ENCODE measurements around the gene ZNF43.
"Not testable (repeated sequence)": the region's sequence is repeated elsewhere in the genome, so short reads cannot be mapped to it uniquely, and the experiment has no call there.

ZNF43 gene

DNA sequence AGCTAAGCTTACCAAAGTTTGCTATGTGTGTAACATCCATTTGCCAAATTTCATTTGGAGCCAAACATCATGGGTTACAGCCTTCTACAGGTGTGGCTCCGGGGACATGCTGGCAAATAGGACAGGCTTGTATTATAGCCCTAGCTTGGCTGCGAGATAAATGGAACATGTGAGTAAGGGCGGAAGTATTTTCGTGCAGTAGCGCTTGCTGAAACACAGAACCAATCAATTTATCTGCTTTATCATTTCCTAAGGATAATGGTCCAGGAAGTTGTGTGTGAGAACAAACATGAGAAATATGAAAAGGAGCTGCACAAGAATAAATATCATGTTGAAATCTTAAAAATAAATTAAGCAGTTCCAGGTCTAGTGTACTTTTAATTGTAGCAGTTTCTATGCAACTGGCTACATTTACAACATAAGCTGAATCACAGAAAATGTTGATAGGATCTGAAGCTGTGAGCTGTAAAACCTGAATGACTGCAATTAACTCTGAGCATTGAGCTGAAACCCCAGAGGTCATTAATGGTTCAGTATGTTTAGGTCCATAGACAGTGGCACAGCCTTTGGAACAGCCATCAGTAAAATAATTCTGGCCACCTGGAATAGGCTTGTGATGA is 46.4 kb downstream of the ZNF43 start:
- DNase-seq, result no peak

GRCh38 chr19:21786936-21787335 is 49.0 kb downstream of the ZNF43 start:
- DNase-seq, result no peak

DNA sequence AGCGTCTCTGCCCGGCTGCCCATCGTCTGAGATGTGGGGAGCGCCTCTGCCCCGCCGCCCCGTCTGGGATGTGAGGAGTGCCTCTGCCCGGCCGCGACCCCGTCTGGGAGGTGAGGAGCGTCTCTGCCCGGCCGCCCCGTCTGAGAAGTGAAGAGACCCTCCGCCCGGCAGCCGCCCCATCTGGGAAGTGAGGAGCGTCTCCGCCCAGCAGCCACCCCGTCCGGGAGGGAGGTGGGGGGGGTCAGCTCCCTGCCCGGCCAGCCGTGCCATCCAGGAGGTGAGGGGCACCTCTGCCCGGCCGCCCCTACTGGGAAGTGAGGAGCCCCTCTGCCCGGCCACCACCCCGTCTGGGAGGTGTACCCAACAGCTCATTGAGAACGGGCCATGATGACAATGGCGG is 60.2 kb downstream of the ZNF43 start:
- not testable (repeated sequence) for DNase-seq

GRCh38 chr19:21767065-21767800 is 68.7 kb downstream of the ZNF43 start, which contains the start of gene ZNF100:
ZNF100 (minus strand) TSS chr19:21767579; CDS start chr19:21767429, 150 bp downstream.
- peak; percentile 77 for DNase-seq

DNA sequence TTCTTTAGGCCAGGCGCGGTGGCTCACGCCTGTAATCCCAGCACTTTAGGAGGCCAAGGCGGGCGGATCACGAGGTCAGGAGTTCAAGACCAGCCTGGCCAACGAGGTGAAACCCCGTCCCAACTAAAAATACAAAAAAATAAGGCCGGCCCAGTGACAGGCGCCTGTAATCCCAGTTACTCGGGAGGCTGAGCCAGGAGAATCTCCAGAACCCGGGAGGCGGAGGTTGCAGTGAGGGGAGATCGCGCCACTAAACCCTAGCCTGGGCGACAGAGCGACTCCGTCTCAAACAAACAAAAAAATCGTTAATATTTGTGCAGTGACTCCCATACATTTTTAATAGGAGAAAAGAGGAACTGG is 69.3 kb downstream of the ZNF43 start:
- DNase-seq, result not testable (repeated sequence)

DNA sequence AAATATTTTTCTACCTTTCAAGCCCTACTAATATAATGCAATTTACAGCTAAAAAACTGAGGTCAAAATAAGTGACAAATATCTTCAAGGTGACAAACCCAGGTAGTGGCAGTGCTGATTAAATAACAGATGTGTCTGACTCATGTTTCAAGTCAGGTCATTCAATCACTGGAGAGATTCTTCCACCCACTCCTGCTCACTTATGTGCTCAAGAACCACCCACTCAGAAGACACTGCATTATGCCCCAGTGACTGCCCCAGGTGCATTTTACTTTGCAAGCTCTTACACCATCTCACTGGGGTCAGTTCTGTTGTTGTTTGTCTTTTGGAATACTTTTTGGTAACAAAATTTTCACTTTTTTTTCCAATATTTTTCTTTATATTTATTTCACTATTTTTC is 70.8 kb downstream of the ZNF43 start:
- no peak for DNase-seq

GRCh38 chr19:21761547-21761946 is 74.4 kb downstream of the ZNF43 start:
- not testable (repeated sequence) for DNase-seq

- no peak for DNase-seq
These were observed 77.7 kb downstream of the ZNF43 start for GRCh38 chr19:21758296-21758695.

GRCh38 chr19:21755555-21755954 is 80.4 kb downstream of the ZNF43 start:
- DNase-seq, result not testable (repeated sequence)
